HG03469 (cell line): ENCODE data around the gene MLEC.

ENCODE experiments used
- ATAC-seq: cut with Tn5 transposase; IDR thresholded peaks from one replicate; pipeline ENCODE4 v1.9.1; 2021; ENCODE audit warnings: mild to moderate bottlenecking, moderate library complexity, moderate number of reproducible peaks; ENCODE audit not compliant: unreplicated experiment

The MLEC gene

DNA sequence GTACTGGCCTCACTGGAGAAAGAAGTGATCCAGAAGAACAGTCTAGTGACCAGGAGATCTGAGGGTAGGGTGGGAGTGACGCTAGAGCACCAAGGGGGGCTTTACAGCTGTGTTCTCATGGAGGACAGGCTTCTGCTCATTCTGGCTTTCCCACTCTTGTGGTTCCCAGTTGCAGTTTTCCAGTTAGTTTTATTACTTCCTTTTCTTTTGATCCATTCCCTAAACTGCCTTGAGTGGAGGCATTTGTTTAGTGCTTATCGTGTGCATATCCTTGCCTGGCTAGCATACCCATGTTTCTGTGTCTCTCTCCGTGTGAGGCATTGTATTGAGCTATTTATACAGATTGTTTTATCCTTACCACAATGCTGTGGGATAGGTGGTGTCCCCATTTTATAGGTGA, 4.0 kb downstream of the MLEC start:
- ATAC-seq = no peak

- ATAC-seq = no peak
Measured at GRCh38 chr12:120692524-120693033, 5.6 kb downstream of the MLEC start.

- ATAC-seq = no peak
Measured at GRCh38 chr12:120693848-120694247, 6.9 kb downstream of the MLEC start.

GRCh38 chr12:120696626-120697025, 9.7 kb downstream of the MLEC start:
- no peak for ATAC-seq

DNA sequence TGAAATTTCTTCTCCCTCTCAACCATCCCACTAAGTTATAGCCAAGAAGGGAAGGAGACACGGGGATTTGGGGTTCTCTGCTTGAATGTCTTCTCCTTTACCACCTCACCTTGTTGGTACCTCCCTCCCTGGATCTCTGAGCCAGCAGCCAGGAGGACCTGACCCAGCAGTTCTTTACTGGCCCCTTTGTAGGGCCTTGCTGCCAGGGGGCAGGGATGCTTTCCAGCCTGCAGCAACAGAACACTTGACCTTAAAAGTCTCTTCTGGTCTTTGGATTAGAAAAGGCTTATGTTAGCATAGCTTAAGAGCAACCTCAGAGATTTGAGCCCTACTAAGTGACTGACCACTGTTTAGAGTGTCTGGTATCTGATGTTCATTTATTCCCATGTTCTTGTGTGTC, 10.4 kb downstream of the MLEC start:
- no peak for ATAC-seq

- no peak for ATAC-seq
Measured at GRCh38 chr12:120698665-120699064, 11.7 kb downstream of the MLEC start.

DNA sequence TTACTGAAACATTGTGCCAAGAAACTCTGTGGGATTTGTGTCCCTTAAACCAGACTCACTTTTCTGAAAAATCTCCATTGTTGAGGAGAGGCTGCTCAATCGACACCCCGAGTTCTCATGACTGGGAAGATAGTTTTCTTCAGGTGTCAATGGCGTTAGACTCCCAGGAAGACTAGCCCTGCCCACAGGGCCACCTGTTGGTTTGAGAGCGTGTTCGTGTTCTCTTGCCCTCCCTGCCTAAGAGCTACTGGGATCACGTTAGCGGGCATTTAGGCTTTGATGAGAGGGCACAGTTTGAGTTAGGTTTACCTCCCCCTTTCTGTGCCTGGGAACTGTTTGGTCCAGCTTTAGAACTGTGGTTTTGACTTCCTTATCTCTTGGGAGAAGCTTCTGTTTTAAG, 12.6 kb downstream of the MLEC start:
- no peak for ATAC-seq

DNA sequence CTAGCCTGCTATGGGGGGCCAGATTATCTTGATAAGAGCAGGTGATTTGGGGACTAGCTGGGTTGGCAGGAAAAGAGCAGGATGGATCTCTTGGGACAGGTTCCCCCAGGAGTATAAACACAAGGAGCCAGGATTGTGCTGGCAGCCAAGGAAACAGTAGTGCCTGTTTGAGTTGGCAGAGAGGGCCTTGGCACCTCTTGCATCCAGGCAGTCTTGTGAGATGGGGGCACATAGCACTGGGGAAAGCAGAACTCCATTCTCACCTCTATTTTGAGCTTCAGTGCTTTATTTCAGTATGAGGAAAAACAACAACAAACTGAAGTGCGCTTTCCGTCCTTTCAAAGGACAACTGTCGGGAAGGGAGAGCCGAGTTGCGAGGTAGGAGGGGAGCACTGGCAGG, 13.9 kb downstream of the MLEC start:
- ATAC-seq = no peak

DNA sequence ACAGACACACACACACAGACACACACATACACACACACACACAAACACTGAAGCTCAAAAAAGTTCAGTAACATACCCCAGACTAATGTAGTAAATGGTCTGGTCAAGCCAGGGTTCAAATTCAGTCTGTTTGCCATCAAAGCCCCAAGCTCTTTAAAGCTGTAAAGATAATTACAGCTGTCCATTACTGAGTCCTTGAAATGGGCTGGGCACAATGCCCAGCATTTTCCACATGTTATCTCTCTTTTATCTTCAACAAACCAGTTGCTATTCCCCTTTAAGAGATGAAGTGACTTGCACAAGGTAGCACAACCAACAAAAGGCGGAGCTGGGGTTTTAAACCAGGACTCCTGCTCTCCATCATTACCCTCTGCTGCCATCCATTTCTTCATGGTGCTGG, 15.7 kb downstream of the MLEC start:
- no peak for ATAC-seq

- no peak for ATAC-seq
Measured at GRCh38 chr12:120703311-120703942, 16.5 kb downstream of the MLEC start.

GRCh38 chr12:120705618-120706017, 18.7 kb downstream of the MLEC start:
- ATAC-seq = no peak

DNA sequence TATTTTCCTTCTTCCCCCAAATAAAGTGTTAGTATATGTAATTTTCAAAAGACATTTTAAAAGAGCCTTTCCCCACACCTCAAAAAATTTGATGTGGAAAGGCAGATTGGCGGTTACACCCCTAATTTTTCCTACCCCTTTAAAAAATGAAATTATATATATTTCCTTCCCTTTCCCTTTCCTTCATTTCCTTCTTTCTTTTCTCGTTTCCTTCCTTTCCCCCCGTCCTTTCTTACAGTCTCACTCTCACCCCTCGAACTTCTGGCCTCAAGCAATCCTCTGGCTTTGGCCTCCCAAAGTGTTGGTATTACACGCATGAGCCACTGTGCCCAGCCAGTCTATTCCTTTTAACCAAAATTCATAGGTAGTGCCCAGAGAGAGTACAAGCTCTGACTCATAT, 19.1 kb downstream of the MLEC start:
- ATAC-seq = no peak

- no peak for ATAC-seq
Measured at GRCh38 chr12:120708651-120709050, 21.7 kb downstream of the MLEC start.

DNA sequence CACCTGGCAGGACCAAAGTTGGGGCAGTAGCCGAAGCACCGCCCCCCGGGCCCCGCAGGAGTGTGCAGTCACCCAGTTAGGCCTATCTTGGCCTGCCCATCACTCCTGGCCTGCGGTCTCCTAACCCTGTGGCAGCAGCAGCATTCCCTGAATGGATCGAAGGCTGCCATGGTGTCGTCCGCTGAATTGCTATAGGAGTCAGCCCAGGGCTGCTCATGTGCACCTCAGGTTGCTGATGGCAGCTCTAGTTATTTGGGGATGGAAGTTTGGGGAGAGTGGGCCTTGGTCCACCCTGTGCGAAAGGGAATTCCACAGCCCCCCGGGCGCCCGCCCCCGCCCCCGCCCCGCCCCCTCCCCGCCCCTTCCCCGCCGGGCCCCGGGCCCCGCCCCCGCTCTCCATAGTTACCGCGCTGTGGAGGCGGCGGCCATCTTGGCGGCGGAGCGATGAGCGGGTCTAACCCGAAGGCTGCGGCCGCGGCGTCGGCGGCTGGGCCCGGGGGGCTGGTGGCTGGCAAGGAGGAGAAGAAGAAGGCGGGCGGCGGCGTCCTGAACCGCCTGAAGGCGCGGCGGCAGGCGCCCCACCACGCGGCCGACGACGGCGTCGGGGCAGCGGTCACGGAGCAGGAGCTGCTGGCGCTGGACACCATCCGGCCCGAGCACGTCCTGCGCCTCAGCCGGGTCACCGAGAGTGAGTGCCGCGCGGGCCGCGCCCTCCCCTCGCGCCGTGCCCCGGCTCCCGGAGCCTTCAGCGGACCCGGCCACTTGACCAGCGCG, 23.3 kb downstream of the MLEC start, which contains the start of gene UNC119B:
UNC119B (plus strand) TSS at position 428 of the 774 bp plus-strand sequence; CDS start at position 445, 17 bp downstream.
- no peak for ATAC-seq

DNA sequence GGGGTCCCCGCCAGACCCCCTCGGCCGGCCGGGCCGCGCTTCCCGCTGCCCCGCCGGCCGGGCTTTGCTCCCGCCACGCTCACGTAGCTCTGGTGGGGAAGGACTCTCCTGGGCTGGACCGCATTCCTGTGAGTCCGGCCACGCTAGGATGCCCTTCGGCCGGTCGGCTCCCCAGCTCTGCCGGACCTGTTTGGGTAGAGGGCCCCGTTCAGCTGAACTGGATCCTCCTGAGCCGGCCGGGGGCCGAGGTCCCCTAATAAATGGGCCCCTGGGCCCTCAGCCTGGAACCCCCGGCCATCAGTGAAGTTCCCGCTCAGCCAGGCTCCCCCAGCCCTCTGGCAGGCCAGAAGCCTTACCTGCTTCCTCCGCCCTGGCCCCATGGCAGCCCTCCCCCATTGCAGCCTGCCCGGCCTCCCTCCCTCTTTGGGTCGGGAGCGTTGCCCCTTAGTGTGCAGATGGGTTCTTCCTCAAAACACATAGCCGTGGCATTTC, 23.9 kb downstream of the MLEC start:
- ATAC-seq = no peak

DNA sequence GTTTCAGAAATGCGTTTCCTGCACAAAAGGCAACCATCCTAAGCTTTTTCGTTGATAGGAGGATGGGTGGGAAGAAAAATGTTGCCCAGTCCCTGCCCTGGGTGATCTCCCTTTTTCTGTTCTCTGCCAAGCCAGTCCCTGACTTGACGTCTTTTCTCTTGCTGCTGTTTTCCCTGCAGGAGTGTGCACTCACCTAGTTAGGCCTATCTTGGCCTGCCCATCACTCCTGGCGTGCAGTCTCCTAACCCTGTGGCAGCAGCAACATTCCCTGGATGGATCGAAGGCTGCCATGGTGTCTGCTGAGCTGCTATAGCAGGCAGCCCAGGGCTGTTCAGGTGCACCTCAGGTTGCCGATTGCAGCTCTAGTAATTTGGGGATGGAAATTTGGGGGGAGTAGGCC, 24.5 kb downstream of the MLEC start:
- ATAC-seq = no peak

GRCh38 chr12:120712610-120713009, 25.7 kb downstream of the MLEC start:
- ATAC-seq = no peak

DNA sequence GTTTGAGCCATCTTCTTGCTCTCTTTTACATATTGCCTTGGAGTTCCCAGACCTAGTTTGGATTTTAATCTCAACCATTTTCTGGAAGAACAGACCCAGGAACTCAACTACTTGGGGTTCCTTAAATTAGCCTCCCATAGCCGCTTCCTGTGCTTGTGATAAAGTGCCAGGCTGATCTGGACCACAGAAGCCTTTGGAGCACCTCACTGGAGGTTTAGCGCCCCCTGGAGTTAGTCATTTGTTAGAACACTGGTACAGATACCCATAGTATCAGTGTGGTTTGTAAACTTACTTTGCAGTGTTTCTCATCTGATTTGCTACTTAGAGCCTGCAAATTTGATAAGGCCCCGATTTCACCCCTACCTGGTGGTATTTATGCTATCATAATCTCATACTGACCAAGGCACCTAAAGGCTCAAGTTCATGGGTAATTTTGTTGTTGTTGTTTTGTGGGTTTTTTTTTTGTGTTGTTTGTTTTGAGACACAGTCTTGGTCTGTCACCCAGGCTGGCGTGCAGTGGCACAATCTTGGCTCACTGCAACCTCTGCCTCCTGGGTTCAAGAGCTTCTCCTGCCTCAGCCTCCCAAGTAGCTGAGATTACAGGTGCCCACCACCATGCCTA, 27.0 kb downstream of the MLEC start:
- no peak for ATAC-seq

GRCh38 chr12:120718055-120718454, 31.1 kb downstream of the MLEC start:
- no peak for ATAC-seq

DNA sequence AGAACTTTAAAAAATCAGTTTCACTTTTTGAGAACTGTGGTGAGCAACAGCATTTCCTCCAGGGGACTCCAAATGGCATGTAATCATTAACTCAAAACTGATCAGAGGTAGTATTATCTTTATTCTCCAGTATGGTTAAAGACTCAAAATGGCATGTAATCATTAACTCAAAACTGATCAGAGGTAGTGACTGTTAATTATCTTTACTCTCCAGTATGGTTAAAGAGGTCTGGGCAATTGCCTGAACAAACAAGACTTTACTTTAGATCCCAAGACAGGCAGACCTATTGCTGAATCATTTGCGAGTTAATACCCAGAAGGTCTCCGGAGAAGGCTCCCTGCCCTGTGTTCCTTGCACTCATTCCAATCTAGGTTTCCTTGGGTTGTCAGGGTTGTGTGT, 32.1 kb downstream of the MLEC start:
- ATAC-seq = no peak

- no peak for ATAC-seq
Measured at GRCh38 chr12:120719496-120720233, 32.7 kb downstream of the MLEC start.
